HepG2 (cell line): ENCODE data around the gene SKIC2. TPM values are rescaled to one million over a fixed set of nuclear protein-coding genes. Genes with fewer than 3 reads are reported as not detected.

ENCODE experiments used
- ATF7-NPFF ChIP-seq: sonication (generic); formaldehyde crosslinking; IDR thresholded peaks from 2 replicates; pipeline ENCODE4 v1.8.1; 2023; ENCODE audit warnings: mild to moderate bottlenecking, low read depth, missing genetic modification reagents, moderate library complexity
- CERS6 ChIP-seq: sonication (generic); formaldehyde crosslinking; IDR thresholded peaks from 2 replicates; pipeline ENCODE4 v1.5.0; 2020; ENCODE audit warnings: missing genetic modification reagents
- FOSL2 ChIP-seq: sonication (generic); formaldehyde crosslinking; IDR thresholded peaks from 2 replicates; pipeline ENCODE4 v1.4.0; 2020; ENCODE audit warnings: missing genetic modification reagents
- MED8 ChIP-seq: sonication (generic); formaldehyde crosslinking; IDR thresholded peaks from 2 replicates; pipeline ENCODE4 v1.8.1; 2023; ENCODE audit warnings: mild to moderate bottlenecking, missing genetic modification reagents; ENCODE audit not compliant: insufficient replicate concordance
- MTERF4 ChIP-seq: sonication (generic); formaldehyde crosslinking; IDR thresholded peaks from 2 replicates; pipeline ENCODE4 v1.8.0; 2023; ENCODE audit warnings: mild to moderate bottlenecking, missing genetic modification reagents
- NFE2L2 ChIP-seq: fragments of 150-350 bp; IDR thresholded peaks from 2 replicates; pipeline ENCODE4 v1.6.1; 2014; ENCODE audit warnings: low read length
- PHF20 ChIP-seq: sonication (generic); formaldehyde crosslinking; IDR thresholded peaks from 2 replicates; pipeline ENCODE4 v1.5.0; 2020; ENCODE audit warnings: mild to moderate bottlenecking, missing genetic modification reagents
- POGZ ChIP-seq: sonication (generic); formaldehyde crosslinking; IDR thresholded peaks from 2 replicates; pipeline ENCODE4 v1.4.0; 2020; ENCODE audit warnings: mild to moderate bottlenecking, missing genetic modification reagents
- SIN3A ChIP-seq: IDR thresholded peaks from 2 replicates; pipeline ENCODE4 v1.6.1; 2011; ENCODE audit warnings: low read depth, mild to moderate bottlenecking, control low read depth, low read length, borderline replicate concordance
- TBX3 ChIP-seq: fragments of 450-650 bp; IDR thresholded peaks from 2 replicates; pipeline ENCODE4 v1.6.1; 2017; ENCODE audit warnings: antibody characterized with exemption, mild to moderate bottlenecking, inconsistent platforms, borderline replicate concordance
- TOE1 ChIP-seq: sonication (generic); formaldehyde crosslinking; IDR thresholded peaks from 2 replicates; pipeline ENCODE4 v1.4.0; 2020; ENCODE audit warnings: mild to moderate bottlenecking, missing genetic modification reagents
- ZKSCAN1 ChIP-seq: fragments of 150-350 bp; IDR thresholded peaks from 2 replicates; pipeline ENCODE4 v1.6.1; 2014; ENCODE audit warnings: low read length
- ZNF101 ChIP-seq: sonication (generic); formaldehyde crosslinking; IDR thresholded peaks from 2 replicates; pipeline ENCODE4 v1.4.0; 2020; ENCODE audit warnings: mild to moderate bottlenecking, low read depth, missing genetic modification reagents, borderline replicate concordance
- ZNF331 ChIP-seq: sonication (generic); formaldehyde crosslinking; IDR thresholded peaks from 2 replicates; pipeline ENCODE4 v1.4.0; 2020; ENCODE audit warnings: missing genetic modification reagents
- ZNF574 ChIP-seq: sonication (generic); formaldehyde crosslinking; IDR thresholded peaks from 2 replicates; pipeline ENCODE4 v1.4.0; 2020; ENCODE audit warnings: missing genetic modification reagents
- polyA plus RNA-seq, 8 experiments: library from polyadenylated mRNA; depleted of rRNA in 3 of 8; stranded (reverse) in 7 of 8; unstranded in 1 of 8; fragments of >200 nt; fragmentation: Illumina TruSeq in 4 of 8; extraction: Trizol in 4 of 8; gene quantifications; 2 replicates each; pipeline versions ENCODE4 v1.2.1 to v1.2.3, GENCODE V29; 2011 to 2016; ENCODE audit warnings: low read depth in 4 of 8, missing spikeins in 1 of 8, mixed read lengths in 1 of 8; ENCODE audit not compliant: insufficient read depth in 1 of 8
- total RNA-seq, 5 experiments: library from RNA; depleted of rRNA; stranded (reverse); fragments of >200 nt; fragmentation: Illumina TruSeq; extraction: Trizol; gene quantifications; 2 replicates each; pipeline ENCODE4 v1.2.3, GENCODE V29; 2016; ENCODE audit warnings: low read depth in 1 of 5
- TF ChIP-seq, protein P1 (sequence below): sonication (generic); formaldehyde crosslinking; IDR thresholded peaks from 2 replicates; pipeline ENCODE4 v1.4.0; 2020; ENCODE audit warnings: missing genetic modification reagents
- TF ChIP-seq, protein P2 (sequence below): sonication (generic); formaldehyde crosslinking; IDR thresholded peaks from 2 replicates; pipeline ENCODE4 v1.9.0; 2021; ENCODE audit warnings: missing genetic modification reagents, mild to moderate bottlenecking, borderline replicate concordance

SKIC2 gene
- total and polyA plus RNA-seq, 2 of the 13 experiments (the other 11 are each of a cell fraction or from before 2014, with no cell fraction given), result 67.1 to 68.4 TPM

- TF ChIP-seq CERS6 (CRISPR knock-in tag) (no peak), TBX3 (no peak), PHF20 (CRISPR knock-in tag) (no peak), SIN3A (no peak), MED8 (CRISPR knock-in tag) (no peak), TOE1 (no peak), ZNF331 (CRISPR knock-in tag) (peak; percentile 40; the same call in 1 of the 2 replicates), ZNF101 (CRISPR knock-in tag) (no peak), NFE2L2 (no peak), ATF7-NPFF (CRISPR knock-in tag) (no peak), MTERF4 (no peak), ZKSCAN1 (no peak), ZNF574 (CRISPR knock-in tag) (peak; percentile 80), POGZ (CRISPR knock-in tag) (no peak), FOSL2 (CRISPR knock-in tag) (peak; percentile 43)
- TF ChIP-seq, protein P1, sequence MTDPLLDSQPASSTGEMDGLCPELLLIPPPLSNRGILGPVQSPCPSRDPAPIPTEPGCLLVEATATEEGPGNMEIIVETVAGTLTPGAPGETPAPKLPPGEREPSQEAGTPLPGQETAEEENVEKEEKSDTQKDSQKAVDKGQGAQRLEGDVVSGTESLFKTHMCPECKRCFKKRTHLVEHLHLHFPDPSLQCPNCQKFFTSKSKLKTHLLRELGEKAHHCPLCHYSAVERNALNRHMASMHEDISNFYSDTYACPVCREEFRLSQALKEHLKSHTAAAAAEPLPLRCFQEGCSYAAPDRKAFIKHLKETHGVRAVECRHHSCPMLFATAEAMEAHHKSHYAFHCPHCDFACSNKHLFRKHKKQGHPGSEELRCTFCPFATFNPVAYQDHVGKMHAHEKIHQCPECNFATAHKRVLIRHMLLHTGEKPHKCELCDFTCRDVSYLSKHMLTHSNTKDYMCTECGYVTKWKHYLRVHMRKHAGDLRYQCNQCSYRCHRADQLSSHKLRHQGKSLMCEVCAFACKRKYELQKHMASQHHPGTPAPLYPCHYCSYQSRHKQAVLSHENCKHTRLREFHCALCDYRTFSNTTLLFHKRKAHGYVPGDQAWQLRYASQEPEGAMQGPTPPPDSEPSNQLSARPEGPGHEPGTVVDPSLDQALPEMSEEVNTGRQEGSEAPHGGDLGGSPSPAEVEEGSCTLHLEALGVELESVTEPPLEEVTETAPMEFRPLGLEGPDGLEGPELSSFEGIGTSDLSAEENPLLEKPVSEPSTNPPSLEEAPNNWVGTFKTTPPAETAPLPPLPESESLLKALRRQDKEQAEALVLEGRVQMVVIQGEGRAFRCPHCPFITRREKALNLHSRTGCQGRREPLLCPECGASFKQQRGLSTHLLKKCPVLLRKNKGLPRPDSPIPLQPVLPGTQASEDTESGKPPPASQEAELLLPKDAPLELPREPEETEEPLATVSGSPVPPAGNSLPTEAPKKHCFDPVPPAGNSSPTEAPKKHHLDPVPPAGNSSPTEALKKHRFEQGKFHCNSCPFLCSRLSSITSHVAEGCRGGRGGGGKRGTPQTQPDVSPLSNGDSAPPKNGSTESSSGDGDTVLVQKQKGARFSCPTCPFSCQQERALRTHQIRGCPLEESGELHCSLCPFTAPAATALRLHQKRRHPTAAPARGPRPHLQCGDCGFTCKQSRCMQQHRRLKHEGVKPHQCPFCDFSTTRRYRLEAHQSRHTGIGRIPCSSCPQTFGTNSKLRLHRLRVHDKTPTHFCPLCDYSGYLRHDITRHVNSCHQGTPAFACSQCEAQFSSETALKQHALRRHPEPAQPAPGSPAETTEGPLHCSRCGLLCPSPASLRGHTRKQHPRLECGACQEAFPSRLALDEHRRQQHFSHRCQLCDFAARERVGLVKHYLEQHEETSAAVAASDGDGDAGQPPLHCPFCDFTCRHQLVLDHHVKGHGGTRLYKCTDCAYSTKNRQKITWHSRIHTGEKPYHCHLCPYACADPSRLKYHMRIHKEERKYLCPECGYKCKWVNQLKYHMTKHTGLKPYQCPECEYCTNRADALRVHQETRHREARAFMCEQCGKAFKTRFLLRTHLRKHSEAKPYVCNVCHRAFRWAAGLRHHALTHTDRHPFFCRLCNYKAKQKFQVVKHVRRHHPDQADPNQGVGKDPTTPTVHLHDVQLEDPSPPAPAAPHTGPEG, result no peak
- TF ChIP-seq, protein P2, sequence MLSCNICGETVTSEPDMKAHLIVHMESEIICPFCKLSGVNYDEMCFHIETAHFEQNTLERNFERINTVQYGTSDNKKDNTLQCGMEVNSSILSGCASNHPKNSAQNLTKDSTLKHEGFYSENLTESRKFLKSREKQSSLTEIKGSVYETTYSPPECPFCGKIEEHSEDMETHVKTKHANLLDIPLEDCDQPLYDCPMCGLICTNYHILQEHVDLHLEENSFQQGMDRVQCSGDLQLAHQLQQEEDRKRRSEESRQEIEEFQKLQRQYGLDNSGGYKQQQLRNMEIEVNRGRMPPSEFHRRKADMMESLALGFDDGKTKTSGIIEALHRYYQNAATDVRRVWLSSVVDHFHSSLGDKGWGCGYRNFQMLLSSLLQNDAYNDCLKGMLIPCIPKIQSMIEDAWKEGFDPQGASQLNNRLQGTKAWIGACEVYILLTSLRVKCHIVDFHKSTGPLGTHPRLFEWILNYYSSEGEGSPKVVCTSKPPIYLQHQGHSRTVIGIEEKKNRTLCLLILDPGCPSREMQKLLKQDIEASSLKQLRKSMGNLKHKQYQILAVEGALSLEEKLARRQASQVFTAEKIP, result no peak
Measured at GRCh38 chr6:31952140-31952805, 6.7 kb upstream of the SKIC2 start (continued).
